ENCODE data around the gene TMPRSS9.

DNA sequence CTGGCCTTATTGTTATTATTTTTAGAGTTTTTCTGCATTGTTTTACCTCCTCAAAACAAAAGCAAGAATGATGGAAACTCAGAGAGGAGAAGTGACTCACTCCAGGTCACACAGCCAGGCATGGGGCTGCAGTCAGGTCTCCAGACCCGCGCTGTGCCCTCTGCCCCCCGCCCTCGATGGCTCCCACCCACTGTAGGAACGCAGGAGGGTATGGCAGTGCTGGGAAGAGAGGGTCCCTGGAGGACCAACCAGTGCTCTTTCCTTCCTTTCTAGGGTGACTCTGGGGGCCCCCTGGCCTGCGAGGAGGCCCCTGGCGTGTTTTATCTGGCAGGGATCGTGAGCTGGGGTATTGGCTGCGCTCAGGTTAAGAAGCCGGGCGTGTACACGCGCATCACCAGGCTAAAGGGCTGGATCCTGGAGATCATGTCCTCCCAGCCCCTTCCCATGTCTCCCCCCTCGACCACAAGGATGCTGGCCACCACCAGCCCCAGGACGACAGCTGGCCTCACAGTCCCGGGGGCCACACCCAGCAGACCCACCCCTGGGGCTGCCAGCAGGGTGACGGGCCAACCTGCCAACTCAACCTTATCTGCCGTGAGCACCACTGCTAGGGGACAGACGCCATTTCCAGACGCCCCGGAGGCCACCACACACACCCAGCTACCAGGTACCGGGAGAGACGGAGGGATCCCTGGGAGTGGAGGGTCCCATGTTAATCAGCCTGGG is 61.7 kb downstream of the TMPRSS9 start:
- TF ChIP-seq CTCF (conservative IDR thresholded peaks at IDR 0.05; ENCODE audit: low read length) (no peak), EZH2phosphoT487 (IDR thresholded peaks at IDR 0.05; ENCODE audit: borderline replicate concordance) (no peak)
